HepG2 (cell line): ENCODE data around the gene DLG2. TPM values are rescaled to one million over a fixed set of nuclear protein-coding genes. Genes with fewer than 3 reads are reported as not detected.

Experiments used
- ATAC-seq: fragments of 200-7000 bp; cut with Tn5 transposase; 3 replicates; pipeline ENCODE4 v1.9.1; 2020; ENCODE audit warnings: mild to moderate bottlenecking, moderate library complexity
- BruUV-seq: library from RNA; stranded (reverse); fragments of 400-500 nt; replicated peaks from 2 replicates; lab custom pipeline; 2021; lab: Mats Ljungman, UMichigan
- CTCF ChIA-PET: fragments of 300-600 bp; formaldehyde crosslinking; extraction: SDS; loops from one replicate; lab custom pipeline; 2021; ENCODE audit warnings: low total read pairs, inconsistent platforms, low intra/inter-chr PET ratio; lab: Yijun Ruan, JAX
- POLR2A ChIA-PET: fragments of 350-600 bp; sonication (Branson Sonifier 250); formaldehyde crosslinking; loops from one replicate; lab custom pipeline; 2020; ENCODE audit warnings: antibody characterized with exemption, inconsistent platforms; lab: Yijun Ruan, JAX
- DNase-seq: peaks from one replicate; pipeline ENCODE4 v3.0.0-alpha.2; 2015; ENCODE audit warnings: low spot score
- FAIRE-seq: peaks from 3 replicates; lab custom pipeline; 2011; peaks lifted over from hg19 to GRCh38; lab: Jason Lieb, UNC
- H2AFZ ChIP-seq: one replicate; pipeline ENCODE4 v1.6.1; 2011; ENCODE audit warnings: low read length, inconsistent platforms
- H3K27ac ChIP-seq: fragments of 300-600 bp; 3 replicates; pipeline ENCODE4 v1.8.0; 2011; ENCODE audit warnings: mixed run types, mild to moderate bottlenecking, mixed read lengths, low read length, inconsistent platforms; ENCODE audit not compliant: insufficient read depth; ENCODE audit errors: extremely low read length
- H3K27me3 ChIP-seq, 2 experiments: fragments of 200-600 bp in 1 of 2; 2 replicates in 1 of 2; 3 replicates in 1 of 2; pipeline versions ENCODE4 v1.6.0 to v1.8.0; 2011; ENCODE audit warnings: low read length in 2 of 2, mild to moderate bottlenecking in 2 of 2, moderate library complexity in 2 of 2, inconsistent platforms in 1 of 2; ENCODE audit not compliant: insufficient read depth in 2 of 2, control insufficient read depth in 1 of 2
- H3K36me3 ChIP-seq, 2 experiments: fragments of 200-600 bp in 1 of 2; replicated peaks in 1 of 2; 2 replicates in 1 of 2; 3 replicates in 1 of 2; pipeline versions ENCODE4 v1.5.1 to v1.8.0; 2011; ENCODE audit warnings: low read length in 2 of 2, inconsistent platforms in 1 of 2; ENCODE audit not compliant: insufficient read depth in 2 of 2, control insufficient read depth in 1 of 2
- H3K4me1 ChIP-seq: 2 replicates; pipeline ENCODE4 v1.5.1; 2012; ENCODE audit warnings: low read length, inconsistent platforms; ENCODE audit not compliant: insufficient read depth
- H3K4me2 ChIP-seq: 2 replicates; pipeline ENCODE4 v1.6.0; 2011; ENCODE audit warnings: low read depth, low read length, inconsistent platforms
- H3K4me3 ChIP-seq, 3 experiments: fragments of 200-600 bp in 1 of 3; sonication (generic), shearing (Covaris generic) in 1 of 3; replicated peaks in 1 of 3; 2 replicates each; pipeline ENCODE4 v1.5.1; 2011 to 2016; ENCODE audit warnings: low read length in 3 of 3, inconsistent platforms in 2 of 3, low read depth in 2 of 3, mild to moderate bottlenecking in 2 of 3, control low read depth in 1 of 3, mixed read lengths in 1 of 3; ENCODE audit not compliant: insufficient read depth in 1 of 3
- H3K79me2 ChIP-seq: one replicate; pipeline ENCODE4 v1.6.1; 2011; ENCODE audit warnings: low read length, inconsistent platforms; ENCODE audit not compliant: insufficient read depth
- H3K9ac ChIP-seq: 2 replicates; pipeline ENCODE4 v1.6.0; 2011; ENCODE audit warnings: mild to moderate bottlenecking, low read depth, low read length, inconsistent platforms; ENCODE audit not compliant: insufficient read depth
- H3K9me3 ChIP-seq: 2 replicates; pipeline ENCODE4 v1.5.1; 2012; ENCODE audit warnings: mild to moderate bottlenecking, low read length
- H4K20me1 ChIP-seq: 2 replicates; pipeline ENCODE4 v1.6.0; 2011; ENCODE audit warnings: inconsistent platforms, mild to moderate bottlenecking, low read length, moderate library complexity; ENCODE audit not compliant: insufficient read depth
- ATF7 ChIP-seq, 2 experiments: fragments of 450-650 bp in 1 of 2; sonication (generic) in 1 of 2; formaldehyde crosslinking in 1 of 2; IDR thresholded peaks; 2 replicates each; pipeline versions ENCODE4 v1.4.0 to v1.6.1; 2016 to 2020; ENCODE audit warnings: antibody characterized with exemption in 1 of 2, mild to moderate bottlenecking in 1 of 2, missing genetic modification reagents in 1 of 2
- KLF6 ChIP-seq: IDR thresholded peaks from 2 replicates; pipeline ENCODE4 v1.8.0; 2016; ENCODE audit warnings: missing biosample characterization, missing genetic modification reagents
- MIER2 ChIP-seq: IDR thresholded peaks from 2 replicates; pipeline ENCODE4 v1.6.1; 2016; ENCODE audit warnings: missing biosample characterization, missing genetic modification reagents
- MLLT10 ChIP-seq: sonication (generic); formaldehyde crosslinking; IDR thresholded peaks from 2 replicates; pipeline ENCODE4 v1.4.0; 2020; ENCODE audit warnings: missing genetic modification reagents
- MXD1 ChIP-seq: sonication (generic); formaldehyde crosslinking; IDR thresholded peaks from 2 replicates; pipeline ENCODE4 v1.4.0; 2020; ENCODE audit warnings: mild to moderate bottlenecking, missing genetic modification reagents
- NFYB ChIP-seq: sonication (generic); formaldehyde crosslinking; IDR thresholded peaks from 2 replicates; pipeline ENCODE4 v1.4.0; 2020; ENCODE audit warnings: missing genetic modification reagents
- RARA ChIP-seq: IDR thresholded peaks from 2 replicates; pipeline ENCODE4 v1.6.1; 2016; ENCODE audit warnings: missing genetic modification reagents, missing compliant biosample characterization
- SAP130 ChIP-seq: IDR thresholded peaks from 2 replicates; pipeline ENCODE4 v1.6.1; 2016; ENCODE audit warnings: low read depth
- SNAPC4 ChIP-seq: sonication (generic); formaldehyde crosslinking; IDR thresholded peaks from 2 replicates; pipeline ENCODE4 v1.4.0; 2020; ENCODE audit warnings: mild to moderate bottlenecking, missing genetic modification reagents
- WIZ ChIP-seq: sonication (generic); formaldehyde crosslinking; IDR thresholded peaks from 2 replicates; pipeline ENCODE4 v1.5.1; 2020; ENCODE audit warnings: mild to moderate bottlenecking, missing genetic modification reagents
- ZBTB42 ChIP-seq: sonication (generic); formaldehyde crosslinking; IDR thresholded peaks from 2 replicates; pipeline ENCODE4 v1.5.0; 2020; ENCODE audit warnings: mild to moderate bottlenecking, missing genetic modification reagents
- ZNF10 ChIP-seq: sonication (generic); formaldehyde crosslinking; IDR thresholded peaks from 2 replicates; pipeline ENCODE4 v1.4.0; 2020; ENCODE audit warnings: mild to moderate bottlenecking, low read depth, missing genetic modification reagents, borderline replicate concordance
- ZNF33B ChIP-seq: sonication (generic); formaldehyde crosslinking; IDR thresholded peaks from 2 replicates; pipeline ENCODE4 v1.5.1; 2020; ENCODE audit warnings: mild to moderate bottlenecking, missing genetic modification reagents
- WGBS: methylation state at CpG from one replicate; pipeline ENCODE4 v1.1.6; 2017; ENCODE audit warnings: low lambda C conversion rate; 5-methylcytosine and 5-hydroxymethylcytosine counted together
- in situ Hi-C: cut with HindIII; loops from 2 replicates; pipeline ENCODE4 v1.10.0; 2017; ENCODE audit warnings: low pct_unique_long_range_greater_than_20kb; ENCODE audit not compliant: extremely low pct_ligation_motif_present
- intact Hi-C: fragments of 100-400 bp; cut with micrococcal nuclease; formaldehyde crosslinking; loops from one replicate; pipeline ENCODE4 v1.10.0; 2022; ENCODE audit not compliant: unreplicated experiment
- polyA plus RNA-seq, 8 experiments: library from polyadenylated mRNA; depleted of rRNA in 3 of 8; stranded (reverse) in 7 of 8; unstranded in 1 of 8; fragments of >200 nt; fragmentation: Illumina TruSeq in 4 of 8; extraction: Trizol in 4 of 8; gene quantifications; 2 replicates each; pipeline versions ENCODE4 v1.2.1 to v1.2.3, GENCODE V29; 2011 to 2016; ENCODE audit warnings: low read depth in 4 of 8, missing spikeins in 1 of 8, mixed read lengths in 1 of 8; ENCODE audit not compliant: insufficient read depth in 1 of 8
- total RNA-seq, 5 experiments: library from RNA; depleted of rRNA; stranded (reverse); fragments of >200 nt; fragmentation: Illumina TruSeq; extraction: Trizol; gene quantifications; 2 replicates each; pipeline ENCODE4 v1.2.3, GENCODE V29; 2016; ENCODE audit warnings: low read depth in 1 of 5

DLG2 gene
- total and polyA plus RNA-seq, 2 of the 13 experiments (the other 11 are each of a cell fraction or from before 2014, with no cell fraction given) = 0.46 to 1.0 TPM

DNA sequence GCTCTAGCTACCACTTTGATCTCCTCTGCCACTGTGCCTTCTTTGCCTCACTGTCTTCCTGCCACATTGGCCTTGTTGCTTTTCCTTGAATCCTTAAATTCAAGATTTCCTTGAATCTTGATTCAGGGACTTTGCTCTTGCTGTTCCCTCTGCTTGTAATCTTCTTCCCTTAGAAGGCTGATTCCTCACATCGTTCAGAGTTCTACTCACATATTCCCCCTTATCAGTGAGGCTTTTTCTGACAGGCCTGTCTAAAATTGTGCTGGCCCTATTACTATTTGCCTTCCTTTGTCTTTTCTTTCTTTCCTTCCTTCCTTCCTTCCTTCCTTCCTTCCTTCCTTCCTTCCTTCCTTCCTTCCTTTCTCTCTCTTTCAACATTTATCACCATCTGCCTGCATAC, 2134.1 kb downstream of the DLG2 start:
- CTCF ChIA-PET = no interaction called here
- no TSS peak for BruUV-seq

More for the DNA sequence above, 2134.1 kb downstream of the DLG2 start:
- ATAC-seq (no peak), DNase-seq (no peak), FAIRE-seq (no peak)
- TF ChIP-seq NFYB (CRISPR knock-in tag) (no peak), ATF7 (IDR thresholded peaks at IDR 0.05) (no peak), ATF7 (CRISPR knock-in tag; IDR thresholded peaks at IDR 0.05) (no peak), WIZ (CRISPR knock-in tag) (no peak), MIER2 (CRISPR knock-in tag) (no peak), SNAPC4 (no peak), SAP130 (CRISPR knock-in tag) (no peak), ZBTB42 (CRISPR knock-in tag) (no peak), ZNF33B (CRISPR knock-in tag) (no peak), MLLT10 (CRISPR knock-in tag) (no peak), KLF6 (no peak), ZNF10 (CRISPR knock-in tag) (no peak), RARA (CRISPR knock-in tag) (no peak), MXD1 (CRISPR knock-in tag) (no peak)
- no peaks in the 10 kb centered on the region for H3K36me3 ChIP-seq
- POLR2A ChIA-PET = no interaction called here
- H3K4me2 ChIP-seq = no peak overlapping the region
- no peaks in the 10 kb centered on the region; a peak in 1 of 5 replicates for H3K27me3 ChIP-seq
- no peak overlapping the region for H3K27ac ChIP-seq
- no peak overlapping the region for H3K4me3 ChIP-seq
- in situ Hi-C loops = no loop called here
- no peaks in the 10 kb centered on the region for H4K20me1 ChIP-seq
- H3K9me3 ChIP-seq = no peaks in the 10 kb centered on the region
- no peaks in the 10 kb centered on the region; the same call in 1 of the 2 replicates for H3K4me1 ChIP-seq
- WGBS = 3% methylated on average over 1 of the region's 1 CpG
- intact Hi-C loops = no loop called here
- H3K79me2 ChIP-seq = no peaks in the 10 kb centered on the region
- H3K9ac ChIP-seq = no peak overlapping the region
- H2AFZ ChIP-seq = no peak overlapping the region
